Retinal pigment epithelial cell (primary cell): ENCODE measurements around the gene SULT1A2.
A peak's percentile ranks its signal among the peaks of the same experiment; 100 is the strongest.

Experiments
- DNase-seq: peaks from one replicate; pipeline ENCODE4 v3.0.0-alpha.2; 2010; ENCODE audit warnings: low read depth
- H3K4me3 ChIP-seq: 2 replicates; pipeline ENCODE4 v1.5.1; 2011; ENCODE audit warnings: mild to moderate bottlenecking, low read length, control low read depth, moderate library complexity
- TF ChIP-seq, protein P1 (sequence below): conservative IDR thresholded peaks from 2 replicates; pipeline ENCODE4 v1.5.1; 2011; ENCODE audit warnings: low read depth, low read length, control low read depth, inconsistent platforms

SULT1A2 gene

DNA sequence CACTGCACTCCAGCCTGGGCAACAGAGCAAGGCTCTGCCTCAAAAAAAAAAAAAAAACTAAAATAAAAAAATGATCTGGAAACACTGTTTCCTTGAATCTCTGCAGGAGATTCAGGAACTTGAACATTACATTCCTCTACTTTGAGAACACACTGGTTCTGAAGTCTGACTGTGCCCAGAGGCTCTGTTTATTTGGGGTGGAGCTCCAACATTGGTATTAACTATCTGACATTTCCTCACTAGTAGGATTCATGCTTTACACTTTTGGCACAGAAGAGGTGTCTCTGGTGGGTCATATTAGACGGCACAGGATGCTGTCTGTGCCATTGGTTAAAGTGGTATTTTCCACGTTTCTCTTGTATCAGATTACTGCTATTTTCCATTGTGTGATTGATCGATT, 10.4 kb downstream of the SULT1A2 start:
- H3K4me3 ChIP-seq, result no peak overlapping the region
- TF ChIP-seq, protein P1, sequence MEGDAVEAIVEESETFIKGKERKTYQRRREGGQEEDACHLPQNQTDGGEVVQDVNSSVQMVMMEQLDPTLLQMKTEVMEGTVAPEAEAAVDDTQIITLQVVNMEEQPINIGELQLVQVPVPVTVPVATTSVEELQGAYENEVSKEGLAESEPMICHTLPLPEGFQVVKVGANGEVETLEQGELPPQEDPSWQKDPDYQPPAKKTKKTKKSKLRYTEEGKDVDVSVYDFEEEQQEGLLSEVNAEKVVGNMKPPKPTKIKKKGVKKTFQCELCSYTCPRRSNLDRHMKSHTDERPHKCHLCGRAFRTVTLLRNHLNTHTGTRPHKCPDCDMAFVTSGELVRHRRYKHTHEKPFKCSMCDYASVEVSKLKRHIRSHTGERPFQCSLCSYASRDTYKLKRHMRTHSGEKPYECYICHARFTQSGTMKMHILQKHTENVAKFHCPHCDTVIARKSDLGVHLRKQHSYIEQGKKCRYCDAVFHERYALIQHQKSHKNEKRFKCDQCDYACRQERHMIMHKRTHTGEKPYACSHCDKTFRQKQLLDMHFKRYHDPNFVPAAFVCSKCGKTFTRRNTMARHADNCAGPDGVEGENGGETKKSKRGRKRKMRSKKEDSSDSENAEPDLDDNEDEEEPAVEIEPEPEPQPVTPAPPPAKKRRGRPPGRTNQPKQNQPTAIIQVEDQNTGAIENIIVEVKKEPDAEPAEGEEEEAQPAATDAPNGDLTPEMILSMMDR, result no peak
- no peak for DNase-seq

DNA sequence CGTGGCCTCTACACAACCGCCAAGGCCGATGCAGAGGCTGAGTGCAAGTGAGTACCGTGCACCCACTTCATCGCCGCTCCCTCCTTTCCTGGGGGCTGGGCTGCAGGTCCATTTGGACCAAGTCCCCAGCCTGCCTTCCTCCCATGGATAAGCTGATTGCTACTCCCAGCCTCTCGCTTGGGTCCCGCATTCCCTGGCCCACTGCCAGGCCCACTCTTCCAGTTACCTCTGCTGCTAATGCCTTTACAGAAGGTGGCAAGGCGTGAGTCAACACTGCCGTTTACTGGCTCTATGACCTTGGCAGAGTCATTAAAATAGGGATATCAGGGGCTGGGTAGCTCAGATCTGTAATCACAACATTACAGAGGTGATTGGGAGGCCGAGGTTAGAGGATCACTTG, 11.2 kb downstream of the SULT1A2 start:
- peak; percentile 68 for DNase-seq
- H3K4me3 ChIP-seq, result no peak overlapping the region
- TF ChIP-seq, protein P1, result no peak

DNA sequence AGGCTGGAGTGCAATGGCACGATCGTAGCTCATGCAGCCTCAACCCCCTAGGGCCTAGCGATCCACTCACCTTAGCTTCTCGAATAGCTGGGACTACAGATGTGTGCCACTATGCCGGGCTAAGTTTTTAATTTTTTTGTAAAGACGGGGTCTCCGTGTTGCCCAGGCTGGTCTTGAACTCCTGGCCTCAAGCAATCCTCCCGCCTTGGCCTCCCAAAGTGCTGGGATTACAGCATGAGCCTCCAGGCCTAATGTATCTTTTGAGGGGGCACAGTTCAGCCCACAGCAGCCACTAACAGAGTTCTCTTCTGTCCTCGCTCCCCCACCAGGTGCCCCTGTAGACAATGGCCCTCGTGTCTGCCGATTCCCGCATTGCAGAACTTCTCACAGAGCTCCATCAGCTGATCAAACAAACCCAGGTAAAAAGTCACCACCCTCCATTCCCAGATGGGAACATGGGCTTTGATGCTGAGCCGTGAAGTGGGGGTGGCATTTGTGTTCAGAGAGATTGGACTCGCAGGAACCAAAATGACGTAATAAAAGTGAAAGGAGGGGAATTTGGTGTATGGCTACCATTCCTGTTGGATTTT, 16.0 kb downstream of the SULT1A2 start:
- DNase-seq, result no peak
- H3K4me3 ChIP-seq, result no peak overlapping the region
- TF ChIP-seq, protein P1, result no peak

DNA sequence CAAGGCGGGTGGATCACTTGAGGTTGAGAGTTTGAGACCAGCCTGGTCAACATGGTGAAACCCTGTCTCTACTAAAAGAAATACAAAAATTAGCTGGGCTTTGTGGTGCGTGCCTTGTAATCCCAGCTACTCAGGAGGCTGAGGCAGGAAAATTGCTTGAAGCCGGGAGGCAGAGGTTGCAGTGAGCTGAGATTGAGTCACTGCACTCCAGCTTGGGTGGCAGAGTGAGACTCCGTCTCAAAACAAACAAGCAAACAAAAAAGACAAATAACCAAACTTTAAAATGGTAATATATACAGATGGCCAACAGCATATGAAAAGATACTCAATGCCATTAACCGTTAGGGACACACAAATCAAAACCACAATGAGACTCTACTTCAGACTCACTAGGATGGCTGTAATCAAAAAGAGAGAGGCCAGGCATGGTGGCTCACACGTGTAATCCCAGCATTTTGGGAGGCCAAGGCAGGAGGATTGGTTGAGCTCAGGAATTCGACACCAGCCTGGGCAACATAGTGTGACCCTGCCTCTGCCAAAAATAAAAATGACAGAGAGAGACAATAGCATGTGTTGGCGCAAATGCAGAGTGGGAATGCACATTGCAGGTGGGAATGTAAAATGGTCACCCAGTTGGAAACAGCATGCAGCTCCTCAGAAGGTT, 21.3 kb downstream of the SULT1A2 start:
- TF ChIP-seq, protein P1, result no peak

DNA sequence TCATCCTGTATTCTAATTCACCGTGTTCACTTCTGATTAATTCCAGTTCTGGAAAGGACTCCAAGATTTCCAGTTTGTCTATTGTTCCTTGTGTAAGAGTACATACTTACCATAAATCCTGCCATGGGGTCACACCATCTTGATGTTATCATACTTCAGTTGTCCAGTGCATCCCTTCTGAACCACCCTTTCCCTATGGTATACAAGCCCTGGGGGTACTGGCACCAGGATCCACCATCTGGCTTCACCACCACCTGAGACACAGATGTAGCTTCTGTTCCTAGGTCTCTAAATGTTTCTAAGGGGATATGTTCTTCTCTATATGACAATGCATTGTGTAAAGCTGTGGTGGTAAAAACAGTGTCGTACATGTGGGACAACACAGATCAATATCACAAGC, 21.9 kb downstream of the SULT1A2 start:
- DNase-seq, result no peak
- no peak overlapping the region for H3K4me3 ChIP-seq
- TF ChIP-seq, protein P1, result no peak

More for the DNA sequence above, 21.3 kb downstream of the SULT1A2 start:
- DNase-seq, result no peak
- no peak overlapping the region for H3K4me3 ChIP-seq

DNA sequence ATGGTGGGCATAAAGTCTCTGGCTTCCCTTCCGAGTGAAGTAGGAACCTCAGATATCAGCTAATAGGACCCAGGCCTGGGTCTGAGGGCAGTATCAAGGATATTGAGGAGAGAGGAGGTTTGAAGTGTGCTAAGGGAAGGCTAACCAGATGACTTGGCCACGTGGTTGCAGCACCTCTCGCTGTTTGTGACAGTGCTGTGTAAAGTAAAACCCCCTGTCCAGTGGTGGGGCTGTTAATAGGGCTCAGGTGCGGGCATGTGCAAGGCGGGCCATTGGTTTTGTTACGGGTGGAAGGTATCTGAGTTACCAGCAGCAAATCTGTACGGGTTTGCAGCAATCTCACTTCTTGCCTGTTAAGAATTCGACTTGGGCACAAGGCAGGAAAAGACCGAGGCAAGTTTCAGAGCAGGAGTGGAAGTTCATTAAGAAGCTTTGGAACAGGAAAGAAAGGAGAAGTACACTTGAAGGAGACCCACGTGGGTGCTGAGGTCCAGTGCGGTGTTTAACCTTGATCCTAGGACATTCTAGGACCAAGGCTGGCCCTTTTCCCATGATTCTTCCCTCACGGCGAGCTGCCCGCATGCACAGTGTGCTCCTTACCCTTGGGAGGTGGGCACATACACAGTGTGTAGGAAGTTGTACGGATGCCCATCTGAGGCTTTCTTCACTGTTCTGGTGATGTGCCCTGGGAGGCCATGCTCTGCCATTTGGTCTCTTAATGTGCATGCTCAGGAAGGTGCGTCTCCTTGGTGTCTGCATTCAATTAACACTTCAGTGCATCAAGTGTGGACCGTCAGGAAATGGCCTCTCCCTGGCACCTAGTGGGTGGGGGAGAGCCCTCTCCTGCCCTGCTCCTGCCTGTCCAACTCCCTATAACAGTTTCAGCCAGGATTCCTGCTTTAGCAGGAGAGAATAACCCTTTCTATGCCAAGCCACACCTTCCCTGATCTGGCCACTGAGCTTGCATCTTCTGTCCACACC, 22.8 kb downstream of the SULT1A2 start:
- TF ChIP-seq, protein P1, result no peak
- no peak overlapping the region for H3K4me3 ChIP-seq
- no peak for DNase-seq
